ENCODE data around the gene SBNO1.
"Not testable (repeated sequence)": the region's sequence is repeated elsewhere in the genome, so short reads cannot be mapped to it uniquely, and the experiment has no call there.

GRCh38 chr12:123248129-123248528 lies 116.5 kb downstream of the SBNO1 start:
- not testable (repeated sequence) for TF ChIP-seq EZH2 (IDR thresholded peaks at IDR 0.05; ENCODE audit: insufficient read depth, poor library complexity, severe bottlenecking); EZH2phosphoT487 (IDR thresholded peaks at IDR 0.05; ENCODE audit: insufficient read depth, low read depth)
